Stimulated activated CD4-positive, alpha-beta T cell treated with anti-CD3 and anti-CD28 coated beads, Interleukin-2, amount 100 ng/mL, for 24 hours (primary cell): Measurements from ENCODE around the gene STAT6.

Experiments used
- DNase-seq, 2 donors: peaks; one replicate each; pipeline ENCODE4 v3.0.0-alpha.2; 2020

STAT6 gene

GRCh38 chr12:57046086-57046791, 64.9 kb downstream of the STAT6 start:
- no peak for DNase-seq
